Dermis blood vessel endothelial cell (primary cell): ENCODE results near the gene PPP5C. TPM values are rescaled to one million over a fixed set of nuclear protein-coding genes. Genes with fewer than 3 reads are reported as not detected.
"Not testable (repeated sequence)": the region's sequence is repeated elsewhere in the genome, so short reads cannot be mapped to it uniquely, and the experiment has no call there.

ENCODE experiments used
- DNase-seq: peaks from one replicate; pipeline ENCODE4 v3.0.0; 2010
- total RNA-seq: library from RNA; depleted of rRNA; stranded (reverse); fragments of >200 nt; gene quantifications from 2 replicates; pipeline ENCODE4 v1.2.3, GENCODE V29; 2014

The PPP5C gene
- total RNA-seq, 1 donor from 2014 or later = 88.8 TPM

DNA sequence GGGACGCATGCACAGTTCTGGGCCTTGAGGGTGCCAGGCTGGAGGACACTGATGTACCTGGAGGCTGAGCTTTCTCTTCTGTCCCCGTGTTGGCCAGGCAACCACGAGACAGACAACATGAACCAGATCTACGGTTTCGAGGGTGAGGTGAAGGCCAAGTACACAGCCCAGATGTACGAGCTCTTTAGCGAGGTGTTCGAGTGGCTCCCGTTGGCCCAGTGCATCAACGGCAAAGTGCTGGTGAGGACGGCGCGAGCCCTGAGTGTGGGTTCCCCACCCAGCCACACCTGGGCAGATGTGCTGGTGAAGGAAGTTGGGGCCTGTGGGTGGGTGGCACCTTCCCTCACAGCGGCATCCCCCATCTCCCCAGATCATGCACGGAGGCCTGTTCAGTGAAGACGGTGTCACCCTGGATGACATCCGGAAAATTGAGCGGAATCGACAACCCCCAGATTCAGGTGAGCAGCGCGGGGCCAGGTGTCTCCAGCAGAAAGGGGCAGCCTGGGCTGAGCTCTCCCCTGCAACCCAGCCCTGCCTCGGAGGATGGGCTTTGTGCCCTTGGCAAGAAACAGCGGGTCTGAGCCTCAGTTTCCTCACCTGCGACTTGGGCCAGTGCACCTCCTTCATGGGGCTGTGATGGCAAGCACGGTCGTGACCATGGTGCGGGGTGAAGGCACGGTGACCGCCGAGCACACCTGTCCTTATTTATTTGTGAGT lies 40.3 kb downstream of the PPP5C start:
- DNase-seq = no peak

DNA sequence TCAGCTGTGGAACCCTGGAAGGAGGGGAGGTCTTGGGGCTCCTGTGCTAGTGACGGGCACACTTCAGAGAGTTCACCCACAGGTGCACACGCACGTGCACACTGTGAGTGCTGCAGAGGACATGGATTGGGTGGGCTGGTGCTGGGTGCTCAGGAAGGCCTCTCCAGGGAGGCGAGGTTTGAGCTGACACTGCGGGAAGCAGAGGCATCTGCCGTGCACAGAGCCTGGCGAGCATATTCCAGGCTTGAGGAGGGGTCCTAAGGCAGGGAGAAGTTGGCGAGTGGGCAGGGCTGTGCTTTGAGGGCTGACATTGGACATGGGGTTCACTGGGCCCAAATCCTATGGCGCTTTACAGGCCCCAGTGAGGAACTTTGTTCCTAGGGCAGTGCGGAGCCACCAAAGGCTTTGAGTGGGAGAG lies 40.8 kb downstream of the PPP5C start:
- DNase-seq = no peak

DNA sequence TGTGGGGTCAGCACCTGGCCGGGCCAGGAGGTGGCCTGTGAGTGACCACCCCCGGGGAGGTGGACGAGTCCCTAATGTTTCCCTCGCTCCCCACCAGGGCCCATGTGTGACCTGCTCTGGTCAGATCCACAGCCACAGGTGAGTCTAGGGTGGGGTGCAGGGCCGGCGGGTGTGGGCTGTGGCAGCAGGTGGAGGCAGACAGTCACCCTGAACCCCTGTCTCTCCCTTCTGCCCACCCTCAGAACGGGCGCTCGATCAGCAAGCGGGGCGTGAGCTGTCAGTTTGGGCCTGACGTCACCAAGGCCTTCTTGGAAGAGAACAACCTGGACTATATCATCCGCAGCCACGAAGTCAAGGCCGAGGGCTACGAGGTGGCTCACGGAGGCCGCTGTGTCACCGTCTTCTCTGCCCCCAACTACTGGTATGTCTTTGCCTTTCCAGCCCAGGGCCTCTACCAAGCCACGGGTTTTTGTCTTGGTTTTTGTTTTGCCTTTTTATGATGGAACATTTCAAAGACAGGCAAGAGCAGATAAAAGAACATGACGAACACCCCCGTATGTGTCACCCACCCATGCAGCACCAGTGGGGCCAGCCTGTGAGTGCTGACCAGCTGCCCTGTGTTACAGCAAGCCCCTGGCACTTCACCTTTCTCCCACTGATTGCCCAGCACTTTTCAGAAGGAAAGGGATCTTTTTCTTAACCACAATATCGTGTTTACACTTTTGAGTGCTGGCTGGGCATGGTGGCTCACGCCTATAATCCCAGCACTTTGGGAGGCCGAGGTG lies 41.6 kb downstream of the PPP5C start:
- no peak for DNase-seq

DNA sequence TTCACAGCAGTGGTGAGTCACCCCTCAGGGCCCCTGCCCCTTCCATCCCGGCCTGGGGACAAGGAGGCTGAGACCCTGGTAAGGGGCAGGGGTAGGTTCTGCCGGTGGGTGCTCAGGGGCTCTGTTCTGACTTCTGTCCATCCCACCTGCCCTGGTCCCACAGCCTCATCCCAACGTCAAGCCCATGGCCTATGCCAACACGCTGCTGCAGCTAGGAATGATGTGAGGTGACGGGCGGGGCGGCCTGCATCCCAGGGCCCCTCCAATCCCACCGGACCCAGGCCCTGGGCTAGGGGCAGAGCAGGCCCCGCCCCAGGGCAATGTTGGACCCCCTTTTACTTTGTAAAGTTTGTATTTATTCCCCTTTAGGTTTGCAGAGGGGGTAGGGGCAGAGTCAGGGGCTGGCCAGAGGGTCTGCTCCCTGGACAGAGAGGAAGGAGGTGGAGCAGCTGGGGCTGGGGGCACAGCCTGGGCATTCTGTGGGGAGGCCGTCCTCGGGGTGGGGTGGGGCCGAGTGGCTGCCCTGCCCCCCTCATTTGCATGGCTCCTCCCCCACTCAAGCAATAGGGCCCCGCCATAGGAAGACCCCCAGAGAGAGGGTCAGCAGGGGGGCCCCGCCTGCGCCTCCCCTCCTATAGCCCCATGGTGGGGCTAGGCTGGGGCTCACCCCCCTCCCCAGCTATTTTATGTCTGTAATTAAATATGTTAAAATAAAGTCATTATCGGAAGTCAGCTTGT lies 43.4 kb downstream of the PPP5C start:
- DNase-seq = no peak

DNA sequence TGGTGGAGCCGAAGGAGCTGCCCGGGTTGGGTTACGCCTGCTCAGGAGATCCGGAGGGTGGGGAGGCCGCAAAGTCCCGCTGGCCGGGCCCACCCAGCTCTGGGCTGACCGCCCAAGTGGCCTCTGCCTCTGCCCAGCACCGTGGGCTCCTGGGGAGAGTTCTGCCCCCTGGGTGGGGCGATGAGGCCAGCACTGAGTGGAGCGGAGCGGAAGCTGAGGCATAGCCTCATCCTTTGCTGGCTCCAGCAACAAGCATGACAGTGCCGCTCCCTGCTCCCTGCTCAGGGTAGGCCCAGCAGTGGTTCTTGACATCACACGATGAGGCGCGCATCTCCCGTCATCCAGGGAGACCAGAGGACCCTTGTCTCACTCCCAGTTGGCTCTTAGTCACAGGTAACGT lies 44.0 kb downstream of the PPP5C start:
- DNase-seq = no peak

DNA sequence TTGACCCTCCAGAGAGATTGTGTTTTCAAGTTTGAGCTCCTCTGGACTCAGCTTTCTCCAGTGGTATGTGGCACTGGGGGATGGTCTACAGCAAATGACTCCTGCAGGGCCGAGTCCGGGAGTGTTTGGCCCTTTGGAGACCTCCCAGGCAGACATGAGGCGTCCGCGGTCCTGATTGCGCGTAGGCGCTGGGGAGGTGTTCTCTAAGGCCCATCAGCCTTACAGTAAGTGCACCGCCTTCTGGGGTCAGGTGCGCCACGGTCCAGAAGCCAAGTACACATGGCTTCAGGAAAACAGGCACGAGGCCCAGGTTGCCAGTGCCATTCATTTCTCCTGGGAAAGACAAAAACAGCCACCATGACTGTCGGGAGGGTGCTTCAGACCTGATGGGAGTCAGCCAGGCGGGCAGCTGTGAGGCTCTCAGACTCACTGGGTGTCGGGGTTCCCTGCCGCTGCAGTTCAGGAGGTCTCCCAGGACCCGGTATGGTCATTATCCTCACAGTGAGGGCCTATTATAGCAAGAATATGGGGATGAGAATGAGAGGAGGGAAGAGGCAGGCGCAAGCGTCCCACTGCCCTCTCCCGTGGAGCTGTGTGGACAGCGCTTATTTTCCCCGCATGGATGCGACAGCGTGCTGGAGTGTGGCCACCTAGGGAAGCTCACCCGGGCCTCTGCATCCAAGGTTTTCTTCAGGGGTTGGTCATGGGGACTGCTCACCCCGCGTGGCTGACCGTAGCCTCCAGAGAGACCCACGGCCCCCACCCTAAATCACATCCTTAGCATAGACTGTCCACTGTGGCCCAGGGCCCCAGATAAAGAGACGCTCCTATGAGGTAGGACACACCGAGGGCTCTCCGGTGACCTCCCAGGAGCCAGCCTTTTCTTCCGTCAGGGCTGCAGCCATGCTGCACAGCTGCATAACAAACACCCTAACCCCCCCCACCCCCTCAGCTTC lies 44.7 kb downstream of the PPP5C start:
- DNase-seq = no peak

DNA sequence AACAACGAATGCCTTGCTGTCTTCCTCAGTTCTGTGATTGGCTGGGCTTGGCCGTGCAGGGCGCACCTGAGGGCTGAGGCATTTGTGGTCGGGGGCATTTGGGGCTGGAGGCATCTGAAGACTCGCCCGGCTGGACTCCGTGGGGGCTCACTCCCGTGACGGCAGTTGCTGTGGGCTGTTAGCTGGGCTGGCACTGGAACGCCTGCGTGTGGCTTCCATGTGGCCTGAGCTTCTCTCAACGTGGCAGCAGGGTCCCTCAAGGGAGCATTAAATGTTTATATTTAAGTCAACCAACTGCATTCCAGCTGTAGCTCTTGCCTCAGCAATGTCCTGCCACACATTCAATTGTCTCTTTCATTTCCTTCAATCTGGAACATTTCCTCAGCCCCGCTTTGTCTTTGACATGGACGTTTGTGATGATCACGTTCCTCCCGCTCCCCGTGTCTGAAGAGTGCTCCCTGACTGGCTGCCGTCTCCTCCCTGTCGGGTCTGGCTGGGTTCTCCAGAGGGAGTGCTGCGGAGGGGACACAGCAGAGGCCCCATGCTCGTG lies 45.4 kb downstream of the PPP5C start:
- DNase-seq = peak; percentile 62

DNA sequence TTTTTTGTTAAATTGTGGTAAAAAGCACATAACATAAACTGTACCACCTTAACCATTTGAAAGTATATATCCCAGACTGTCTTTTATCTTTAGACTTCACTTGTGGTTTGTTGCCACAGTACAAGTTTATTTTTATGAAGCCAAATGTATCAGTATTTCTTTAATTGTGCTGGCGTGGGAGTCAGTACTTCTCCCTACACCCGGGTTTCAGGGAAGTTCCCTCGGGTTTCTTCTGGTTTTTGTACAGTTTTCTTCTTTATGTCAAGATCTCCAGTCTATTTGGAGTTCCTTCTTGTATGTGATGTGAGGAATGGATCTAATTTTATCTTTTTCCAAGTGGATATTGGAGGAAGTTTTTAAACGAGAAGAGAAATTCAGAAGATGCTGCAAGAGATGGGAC lies 46.0 kb downstream of the PPP5C start:
- no peak for DNase-seq

DNA sequence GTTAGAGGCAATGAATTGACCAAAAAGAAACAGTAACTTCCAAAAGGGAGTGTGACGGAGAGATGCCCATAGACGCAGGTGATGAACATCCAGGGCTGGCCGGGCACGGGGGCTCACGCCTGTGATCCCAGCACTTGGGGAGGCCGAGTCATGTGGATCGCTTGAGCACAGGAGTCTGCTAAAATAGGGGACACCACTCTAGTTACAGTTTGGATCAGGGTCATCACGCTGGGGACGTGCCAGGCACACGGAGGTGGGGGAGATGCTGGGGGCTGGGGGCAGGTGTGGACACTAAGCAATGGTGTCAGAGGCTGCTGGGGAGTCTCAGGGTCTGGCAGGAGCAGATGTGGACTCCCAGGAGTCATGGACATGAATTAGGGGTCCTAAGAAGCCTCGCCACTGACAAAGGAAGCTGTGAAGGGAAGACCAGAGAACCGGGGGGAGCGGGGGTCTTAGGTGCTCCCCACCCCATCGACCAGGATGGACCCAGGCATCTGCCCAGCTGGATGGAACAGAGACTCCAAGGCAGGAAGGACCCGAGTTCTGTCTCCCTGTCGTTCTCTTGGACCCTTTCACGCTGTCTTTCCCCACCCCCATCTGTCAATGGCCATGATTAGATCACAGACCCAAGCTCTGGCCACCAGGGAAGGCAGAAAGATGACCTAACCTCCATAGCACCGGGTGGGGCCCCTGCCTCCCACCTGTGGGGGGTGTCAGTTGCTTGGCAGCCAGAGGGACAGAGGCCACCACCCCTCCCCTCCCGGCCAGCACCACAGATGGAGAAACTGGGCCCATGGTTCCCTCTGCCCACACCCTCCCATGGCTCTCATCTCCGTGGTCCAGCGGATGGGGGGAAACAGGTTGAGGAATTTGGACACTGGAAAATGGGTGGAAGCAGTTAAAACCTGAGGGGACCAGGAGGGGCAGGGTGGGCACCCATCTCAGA lies 46.8 kb downstream of the PPP5C start:
- DNase-seq = no peak

DNA sequence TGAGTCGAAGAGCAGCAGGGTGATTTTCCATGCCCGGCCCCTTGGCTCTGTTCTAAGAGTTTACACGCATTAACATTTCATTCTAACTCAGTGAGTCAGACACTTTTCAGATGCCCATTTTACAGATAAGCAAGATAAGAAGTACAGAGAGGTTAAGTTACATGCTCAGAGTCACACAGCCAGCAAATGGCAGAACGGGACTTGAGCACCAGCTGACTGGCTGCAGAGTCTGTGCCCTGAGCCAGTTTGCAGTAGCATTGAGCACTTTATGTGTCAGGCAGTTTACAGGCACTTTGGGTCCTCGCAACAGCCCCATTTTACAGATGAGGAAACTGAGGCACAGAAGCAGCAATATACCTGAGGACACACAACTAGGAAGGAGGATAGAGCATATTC lies 47.5 kb downstream of the PPP5C start:
- no peak for DNase-seq

DNA sequence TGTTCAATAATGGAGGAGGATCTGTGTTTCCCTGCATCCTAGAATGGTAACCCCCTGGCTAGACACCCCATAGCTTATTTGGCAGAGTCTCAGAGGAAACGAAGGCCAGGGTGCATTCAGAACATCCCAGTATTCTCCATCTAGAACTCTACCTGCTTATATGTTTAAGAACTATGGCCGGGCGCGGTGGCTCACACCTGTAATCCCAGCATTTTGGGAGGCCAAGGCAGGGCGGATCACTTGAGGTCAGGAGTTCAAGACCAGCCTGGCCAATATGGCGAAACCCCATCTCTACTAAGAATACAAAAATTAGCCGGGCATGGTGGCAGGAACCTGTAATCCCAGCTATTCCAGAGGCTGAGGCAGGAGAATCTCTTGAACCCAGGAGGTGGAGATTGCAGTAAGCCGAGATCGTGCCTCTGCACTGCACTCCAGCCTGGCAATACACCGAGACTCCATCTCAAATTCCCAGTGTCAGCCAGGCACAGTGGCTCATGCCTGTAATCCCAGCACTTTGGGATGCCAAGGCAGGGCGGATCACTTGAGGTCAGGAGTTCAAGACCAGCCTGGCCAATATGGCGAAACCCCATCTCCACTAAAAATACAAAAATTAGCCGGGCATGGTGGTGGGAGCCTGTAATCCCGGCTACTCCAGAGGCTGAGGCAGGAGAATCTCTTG lies 51.1 kb downstream of the PPP5C start:
- DNase-seq = not testable (repeated sequence)

DNA sequence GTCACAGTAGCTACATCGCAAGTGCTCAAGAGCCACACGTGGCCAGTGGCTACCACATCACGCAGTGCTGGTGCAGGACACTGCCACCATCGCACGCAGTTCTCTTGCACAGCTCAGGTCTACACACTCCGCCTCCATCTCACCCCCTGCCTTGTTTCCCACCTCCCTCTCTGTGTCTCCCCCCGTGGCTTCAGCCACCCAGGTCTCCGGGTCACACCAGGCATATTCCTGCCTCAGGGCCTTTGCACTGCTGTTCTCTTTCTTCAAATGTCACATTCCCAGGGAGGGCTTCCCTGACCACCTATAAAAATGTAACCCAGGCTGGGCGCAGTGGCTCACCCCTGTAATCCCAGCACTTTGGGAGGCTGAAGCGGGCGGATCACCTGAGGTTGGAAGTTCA lies 55.8 kb downstream of the PPP5C start:
- no peak for DNase-seq

DNA sequence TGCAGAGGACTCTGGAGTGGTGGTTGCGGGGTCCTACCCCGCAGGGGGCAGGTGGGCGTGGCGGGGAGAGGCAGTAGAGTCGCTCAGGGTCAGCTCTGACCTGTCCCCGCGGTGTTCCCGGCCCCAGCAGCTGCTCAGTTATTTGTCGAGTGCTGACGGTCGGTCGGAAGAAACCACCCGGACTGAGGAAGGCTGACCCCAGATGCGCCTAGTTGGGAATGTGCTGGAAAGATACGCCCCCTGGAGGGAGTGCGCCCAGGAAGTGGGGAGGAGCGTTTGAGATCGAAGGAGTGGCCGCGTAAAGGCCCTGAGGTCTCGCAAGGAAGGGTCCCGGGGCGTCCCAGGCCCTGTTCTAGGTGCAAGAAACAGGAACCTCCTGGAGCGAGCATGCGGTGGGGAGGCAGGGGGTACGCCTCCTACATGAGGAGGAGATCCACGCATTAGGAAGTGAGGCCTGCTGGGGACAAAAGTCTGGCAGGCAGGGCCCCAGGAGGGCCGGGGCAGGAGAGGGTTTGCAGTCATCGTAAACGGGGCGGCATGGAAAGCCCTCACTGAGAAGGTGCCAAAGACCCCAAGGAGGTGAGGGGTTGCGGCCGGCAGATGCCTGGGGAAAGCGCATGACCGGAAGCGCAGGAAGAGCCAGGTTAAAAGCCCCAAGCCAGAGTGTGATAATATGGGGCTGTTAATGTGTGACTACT lies 57.3 kb downstream of the PPP5C start:
- DNase-seq = no peak

DNA sequence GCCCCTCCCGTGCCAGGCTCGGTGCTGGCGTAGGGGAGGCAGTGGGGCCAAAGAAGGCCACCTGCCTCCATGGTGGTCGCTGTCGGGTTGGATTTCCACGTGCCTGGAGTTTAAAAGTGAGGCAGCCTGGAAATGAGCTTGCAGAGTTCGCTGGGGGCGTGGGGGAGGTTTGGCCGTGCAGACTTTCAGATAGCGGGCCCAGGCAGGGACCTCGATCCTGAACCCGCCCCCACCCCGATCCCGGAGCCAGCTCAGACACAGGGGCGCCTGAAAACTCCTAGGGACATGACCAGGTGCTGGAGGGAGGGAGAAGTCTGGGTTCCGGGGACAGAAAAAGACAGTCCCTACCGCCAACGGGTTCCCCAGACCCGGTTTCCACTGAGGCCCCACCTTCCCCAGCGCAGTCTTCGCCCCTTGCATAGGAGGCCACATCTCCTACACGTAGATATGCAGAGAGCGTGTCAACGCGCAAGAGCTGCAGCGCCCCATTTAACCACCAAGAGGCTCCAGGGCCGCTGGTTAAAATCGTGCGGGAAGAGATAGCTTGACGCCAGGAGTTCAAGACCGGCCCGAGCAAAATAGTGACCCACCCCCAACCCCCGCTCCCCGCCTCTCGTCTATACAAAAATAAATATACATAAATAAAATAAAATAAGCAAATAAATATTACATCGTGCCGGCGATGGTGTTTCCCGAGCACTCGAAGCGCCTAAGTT lies 58.0 kb downstream of the PPP5C start:
- peak; percentile 41 for DNase-seq

DNA sequence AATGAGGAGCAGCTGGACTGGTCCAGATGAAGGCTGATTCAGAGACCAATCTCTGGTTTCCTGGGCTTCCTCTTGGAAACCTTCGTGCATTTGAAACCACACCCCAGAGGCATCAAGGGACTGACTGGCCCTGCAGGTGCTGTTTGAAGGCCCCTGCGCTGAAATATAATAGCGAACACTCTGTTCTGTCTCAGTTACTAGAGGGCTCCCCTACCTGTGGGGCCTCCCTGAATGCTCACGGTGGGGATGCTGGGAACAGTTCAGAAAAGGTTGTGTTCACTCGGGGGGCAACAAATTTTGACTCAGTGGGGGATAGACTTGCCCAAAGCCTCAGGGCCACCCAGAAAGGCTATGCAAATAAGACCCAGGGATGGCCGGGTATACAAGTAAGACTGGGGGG lies 60.1 kb downstream of the PPP5C start:
- no peak for DNase-seq

DNA sequence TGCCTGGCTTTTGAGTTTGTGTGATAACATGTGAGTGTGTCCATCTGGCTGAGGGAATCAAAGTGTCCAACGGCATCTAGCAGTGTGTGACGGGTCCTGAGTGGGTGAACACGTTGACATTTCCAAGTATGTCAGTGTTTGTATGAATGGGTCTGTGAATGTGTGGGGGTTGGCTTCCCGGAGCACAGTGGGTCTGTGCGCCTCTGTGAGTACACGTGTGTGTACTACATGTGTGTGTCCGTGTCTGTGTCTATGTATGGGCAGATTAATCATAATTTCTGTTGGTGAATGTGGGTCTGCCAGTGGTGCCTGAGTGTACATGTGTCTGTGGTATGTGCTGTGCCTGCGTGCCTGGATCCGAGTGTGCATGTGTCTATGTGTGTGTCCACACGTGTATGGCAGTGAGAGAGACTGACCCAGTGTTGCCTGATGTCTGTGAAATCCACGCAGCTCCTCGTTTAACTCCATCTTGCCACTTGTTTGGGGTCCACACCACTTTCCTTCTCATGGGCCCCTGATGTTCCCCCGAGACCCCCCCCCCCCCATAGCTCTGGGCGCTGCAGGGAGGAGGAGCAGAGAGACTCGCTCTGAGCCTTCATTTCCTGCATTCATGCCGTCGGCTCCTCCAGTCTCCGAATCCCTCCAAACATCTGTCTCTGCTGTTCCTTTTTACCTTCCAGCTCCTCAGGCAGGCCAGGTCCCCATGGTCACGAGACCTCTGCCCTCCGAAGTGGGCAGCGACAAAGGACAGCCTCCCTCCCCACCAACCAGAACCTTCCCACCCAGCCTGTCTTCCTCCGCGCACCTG lies 61.2 kb downstream of the PPP5C start:
- DNase-seq = no peak

DNA sequence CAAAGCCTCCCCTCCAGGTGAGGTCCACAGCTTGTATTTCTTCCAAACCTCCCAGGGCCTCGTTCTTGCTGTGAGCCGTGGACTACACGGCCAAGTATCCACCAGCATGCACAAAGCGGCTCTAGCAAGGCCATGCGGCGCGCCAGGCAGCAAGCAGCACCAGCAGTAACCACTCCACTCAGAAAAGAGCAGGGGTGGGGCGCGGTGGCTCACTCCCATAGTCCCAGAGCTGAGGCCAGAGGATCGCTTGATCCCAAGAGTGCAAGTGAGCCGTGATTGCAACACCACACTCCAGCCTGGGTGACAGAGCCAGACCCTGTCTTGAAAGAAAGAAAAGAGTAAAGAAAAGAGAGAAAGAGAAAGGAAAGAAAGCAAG lies 61.8 kb downstream of the PPP5C start:
- no peak for DNase-seq

DNA sequence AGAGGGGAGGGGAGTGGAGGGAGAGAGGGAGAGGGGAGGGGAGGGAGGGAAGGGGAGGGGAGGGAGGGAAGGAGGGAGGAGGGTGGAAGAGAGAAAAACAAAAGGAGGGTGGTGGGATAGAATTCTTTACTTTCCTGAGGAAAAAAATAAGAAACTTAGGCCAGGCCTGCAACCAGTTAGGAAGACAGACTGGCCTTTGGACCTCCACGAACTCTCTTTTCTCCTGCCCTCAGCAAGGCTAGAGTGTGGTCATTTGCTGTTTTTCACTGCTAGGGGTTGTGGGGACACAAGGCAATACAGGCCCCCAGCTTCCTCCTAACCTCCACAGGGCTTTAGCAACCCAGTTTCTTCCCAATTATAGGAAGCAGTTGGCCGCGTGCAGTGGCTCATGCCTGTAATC lies 62.3 kb downstream of the PPP5C start:
- DNase-seq = no peak
